ENCODE measurements around the gene TMEM109.
A peak's percentile ranks its signal among the peaks of the same experiment; 100 is the strongest.

Gene TMEM109

GRCh38 chr11:60870733-60871377 lies 43.1 kb upstream of the TMEM109 start:
- POLR2A ChIA-PET = interaction anchor here (1.7 kb wide), 1 partner anchor 15 kb away, joined by 4 read pairs; the partner anchor contains the start of gene PTGDR2

GRCh38 chr11:60871378-60872061 lies 42.4 kb upstream of the TMEM109 start:
- peaks cover 0 to 3% of the 10 kb centered on the region in 2 experiments; a peak in 1 of 3 replicates for H3K36me3 ChIP-seq (ENCODE audit: control insufficient read depth in 2 of 2, insufficient read depth in 1 of 2, low read length in 2 of 2)
- no peak overlapping the region for H3K4me3 ChIP-seq (ENCODE audit: low read depth, low read length)
- TF ChIP-seq ZFP69B (tag by site-specific recombination; IDR thresholded peaks at IDR 0.05) = peak; percentile 44; the same call in 1 of the 2 replicates
- TF ChIP-seq GLIS2 (tag by site-specific recombination; IDR thresholded peaks at IDR 0.05) = no peak
- TF ChIP-seq ZNF692 (tag by site-specific recombination; IDR thresholded peaks at IDR 0.05) = 0 out of 2 replicates have a peak, but pooled peaks have one; percentile 32
- no peaks in the 10 kb centered on the region for H3K9me3 ChIP-seq (ENCODE audit: control insufficient read depth, insufficient read depth, low read depth, low read length)
- ChIA-PET CTCF (interaction anchor here (0.9 kb wide), 1 partner anchor 258 kb away, joined by 3 read pairs; no protein-coding TSS in a partner anchor), POLR2A (interaction anchor here (1.7 kb wide), 1 partner anchor 16 kb away, joined by 4 read pairs; the partner anchor contains the start of gene PTGDR2)
- no peak overlapping the region for H3K27ac ChIP-seq (ENCODE audit: extremely low read depth, low read depth, low read length)
- no peaks in the 10 kb centered on the region for H3K4me1 ChIP-seq (ENCODE audit: control insufficient read depth, insufficient read depth, low read length)

More at GRCh38 chr11:60870733-60871377, 43.1 kb upstream of the TMEM109 start:
- Histone ChIP-seq H3K36me3 (ENCODE audit: control insufficient read depth in 2 of 2, insufficient read depth in 1 of 2, low read length in 2 of 2) (peaks cover 0 to 1% of the 10 kb centered on the region in 2 experiments; a peak in 1 of 3 replicates), H3K4me1 (ENCODE audit: control insufficient read depth, insufficient read depth, low read length) (no peaks in the 10 kb centered on the region), H3K4me3 (ENCODE audit: low read depth, low read length) (no peak overlapping the region), H3K9me3 (ENCODE audit: control insufficient read depth, insufficient read depth, low read depth, low read length) (no peaks in the 10 kb centered on the region), H3K27ac (ENCODE audit: extremely low read depth, low read depth, low read length) (no peak overlapping the region)
- CTCF ChIA-PET = interaction anchor here (0.6 kb wide), 1 partner anchor 10 kb away, joined by 4 read pairs; no protein-coding TSS in a partner anchor
- TF ChIP-seq PRDM10 (tag by site-specific recombination; IDR thresholded peaks at IDR 0.05) (no peak), HOXA7 (CRISPR knock-in tag; IDR thresholded peaks at IDR 0.05; ENCODE audit: borderline replicate concordance) (no peak)

- POLR2A ChIA-PET = interaction anchor here (0.7 to 1.7 kb wide), 2 partner anchors 16 to 1198 kb away, joined by 4 read pairs; partner anchors contain the start of gene PTGDR2
- Histone ChIP-seq H3K36me3 (ENCODE audit: control insufficient read depth in 2 of 2, insufficient read depth in 1 of 2, low read length in 2 of 2) (peaks cover 0 to 3% of the 10 kb centered on the region in 2 experiments; a peak in 1 of 3 replicates), H3K4me1 (ENCODE audit: control insufficient read depth, insufficient read depth, low read length) (no peaks in the 10 kb centered on the region), H3K4me3 (ENCODE audit: low read depth, low read length) (no peak overlapping the region), H3K9me3 (ENCODE audit: control insufficient read depth, insufficient read depth, low read depth, low read length) (no peaks in the 10 kb centered on the region), H3K27ac (ENCODE audit: extremely low read depth, low read depth, low read length) (no peak overlapping the region)
- CTCF ChIA-PET = interaction anchor here (0.7 to 0.9 kb wide), 4 partner anchors 30 to 257 kb away, joined by 3 to 5 read pairs (median 3); no protein-coding TSS in a partner anchor
- TF ChIP-seq KLF9 (tag by site-specific recombination; IDR thresholded peaks at IDR 0.05; ENCODE audit: low read depth) = no peak
- no peak for TF ChIP-seq ZNF76 (tag by site-specific recombination; IDR thresholded peaks at IDR 0.05; ENCODE audit: borderline replicate concordance, low read depth)
- peak; percentile 6; the same call in 1 of the 2 replicates for TF ChIP-seq ZIC2 (tag by site-specific recombination; IDR thresholded peaks at IDR 0.05)
- TF ChIP-seq MYNN (tag by site-specific recombination; IDR thresholded peaks at IDR 0.05; ENCODE audit: borderline replicate concordance) = no peak
- no peak for TF ChIP-seq ZNF26 (tag by site-specific recombination; IDR thresholded peaks at IDR 0.05)
- no peak for TF ChIP-seq ZNF23 (tag by site-specific recombination; IDR thresholded peaks at IDR 0.05; ENCODE audit: borderline replicate concordance)
- no peak for TF ChIP-seq INSM2 (tag by site-specific recombination; IDR thresholded peaks at IDR 0.05)
- no peak for TF ChIP-seq ZNF146 (tag by site-specific recombination; IDR thresholded peaks at IDR 0.05)
- TF ChIP-seq ZNF791 (tag by site-specific recombination; IDR thresholded peaks at IDR 0.05) = no peak
- no peak for TF ChIP-seq ZNF433 (tag by site-specific recombination; IDR thresholded peaks at IDR 0.05; ENCODE audit: low read depth)
- no peak for TF ChIP-seq ZNF571 (tag by site-specific recombination; IDR thresholded peaks at IDR 0.05)
- no peak for TF ChIP-seq ZNF530 (tag by site-specific recombination; IDR thresholded peaks at IDR 0.05; ENCODE audit: low read depth)
- TF ChIP-seq ZNF544 (tag by site-specific recombination; IDR thresholded peaks at IDR 0.05) = no peak
- peak; percentile 21; the same call in 1 of the 2 replicates for TF ChIP-seq GLIS1 (tag by site-specific recombination; IDR thresholded peaks at IDR 0.05)
These were observed 41.6 kb upstream of the TMEM109 start for GRCh38 chr11:60872124-60872960.

All from HEK293 (cell line).